CMK (cell line): ENCODE results near the gene BLTP3A.
A peak's percentile ranks its signal among the peaks of the same experiment; 100 is the strongest.
"Not testable (repeated sequence)": the region's sequence is repeated elsewhere in the genome, so short reads cannot be mapped to it uniquely, and the experiment has no call there.

Experiments
- DNase-seq: peaks from one replicate; pipeline ENCODE4 v3.0.0-alpha.2; 2010; ENCODE audit warnings: low read depth

BLTP3A gene

DNA sequence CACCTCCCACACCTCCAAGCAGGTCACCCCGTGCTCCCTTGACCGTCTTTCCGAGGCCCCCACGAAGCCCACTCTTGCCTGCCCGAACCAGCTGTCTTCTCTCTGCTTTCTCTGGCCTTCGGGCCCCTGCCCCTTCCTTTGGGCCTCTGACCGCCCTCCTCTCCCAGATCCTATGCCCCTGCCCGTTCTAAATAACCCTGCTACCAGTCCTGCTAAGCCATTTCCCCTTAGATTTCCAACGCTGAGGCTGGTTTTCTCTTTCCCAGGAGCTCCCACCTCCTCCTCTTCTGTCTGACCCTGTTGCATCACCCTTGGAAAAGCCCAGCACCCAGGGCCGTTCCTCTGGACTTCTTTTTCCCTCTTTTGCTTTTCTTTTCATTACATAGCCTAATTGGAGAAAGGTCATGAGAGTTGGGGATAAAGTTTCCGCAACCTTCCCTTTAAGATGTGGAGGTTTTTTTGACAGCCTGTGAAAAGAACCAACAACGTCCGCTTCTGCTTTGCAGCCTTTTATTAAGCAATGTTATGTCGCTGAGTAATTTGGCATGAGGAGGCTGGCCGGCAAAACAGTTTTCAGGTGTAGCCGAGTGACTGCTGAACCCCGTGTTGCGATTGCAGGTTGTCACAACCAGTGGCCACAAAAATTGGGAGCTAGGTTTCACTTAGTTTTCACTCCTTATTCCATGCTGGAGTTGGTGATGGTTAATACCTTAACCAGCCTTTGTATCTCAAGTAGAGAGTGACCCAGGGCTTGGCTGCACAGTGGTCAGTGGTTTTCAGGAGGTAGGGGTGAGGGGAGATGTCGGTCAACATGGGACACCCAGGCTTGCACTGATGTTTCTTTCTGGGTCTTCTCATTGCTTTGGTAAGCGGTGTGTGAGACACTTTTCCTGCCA lies 970 bp downstream of the BLTP3A start:
- peak; percentile 15 for DNase-seq

DNA sequence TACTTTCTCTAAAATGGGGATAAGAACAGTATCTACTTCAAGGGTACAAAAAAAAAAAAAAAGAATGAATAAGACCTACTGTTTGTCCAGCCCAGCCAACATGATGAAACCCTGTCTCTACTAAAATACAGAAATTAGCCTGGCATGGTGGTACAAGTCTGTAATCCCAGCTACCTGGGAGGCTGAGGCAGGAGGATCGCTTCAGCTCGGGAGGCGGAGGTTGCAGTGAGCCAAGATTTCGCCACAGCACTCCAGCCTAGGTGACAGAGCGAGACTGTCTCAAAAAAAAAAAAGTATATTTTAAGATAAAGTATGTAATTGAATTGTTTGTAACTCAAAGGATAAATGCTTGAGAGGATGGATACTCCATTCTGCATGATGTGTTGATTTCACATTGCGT lies 2.0 kb downstream of the BLTP3A start:
- no peak for DNase-seq

DNA sequence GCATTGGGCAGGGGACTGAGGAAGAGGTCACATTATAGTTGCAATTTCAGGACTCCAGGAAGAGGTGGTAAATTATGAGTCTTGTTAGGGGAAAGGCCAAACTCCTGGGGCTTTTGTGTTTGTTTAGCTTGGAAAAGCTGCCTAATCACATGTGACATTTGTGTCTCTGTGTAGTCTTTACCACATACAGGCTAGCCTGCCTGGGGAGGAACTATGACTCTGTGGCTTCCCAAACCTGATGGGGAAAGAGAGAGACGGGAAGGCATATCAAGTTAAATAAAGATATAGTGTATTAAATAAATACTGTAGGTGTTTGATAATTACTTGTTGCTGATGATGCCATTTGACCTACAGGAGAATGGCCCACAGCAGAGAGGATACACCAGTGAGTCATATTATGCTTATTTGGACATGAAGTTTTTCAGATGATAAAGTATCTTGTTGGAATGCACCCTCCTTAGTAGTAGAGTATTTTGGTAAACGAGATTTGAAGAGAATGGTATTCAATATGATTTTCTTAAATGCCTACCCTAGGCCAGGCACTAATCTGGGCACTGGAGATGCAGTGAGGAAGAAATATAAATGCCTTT lies 4.0 kb downstream of the BLTP3A start:
- DNase-seq, result no peak

DNA sequence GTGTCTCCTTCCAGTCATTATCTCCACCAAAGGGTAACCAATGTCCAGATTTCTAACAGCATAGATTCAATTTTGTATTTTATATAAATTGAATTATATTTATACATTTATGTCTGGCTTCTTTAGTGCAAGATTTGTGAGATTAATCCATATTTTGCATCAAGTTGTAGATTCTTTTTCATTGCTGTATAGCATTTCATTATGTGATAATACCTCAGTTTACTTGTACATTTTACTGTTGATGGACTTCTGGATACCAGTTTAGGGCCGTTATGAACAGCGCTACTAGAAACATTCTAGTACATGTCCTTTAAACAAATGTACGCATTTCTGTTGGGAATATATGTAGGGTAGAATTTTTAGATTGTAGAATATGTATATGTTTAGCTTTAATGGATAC lies 6.2 kb downstream of the BLTP3A start:
- no peak for DNase-seq

DNA sequence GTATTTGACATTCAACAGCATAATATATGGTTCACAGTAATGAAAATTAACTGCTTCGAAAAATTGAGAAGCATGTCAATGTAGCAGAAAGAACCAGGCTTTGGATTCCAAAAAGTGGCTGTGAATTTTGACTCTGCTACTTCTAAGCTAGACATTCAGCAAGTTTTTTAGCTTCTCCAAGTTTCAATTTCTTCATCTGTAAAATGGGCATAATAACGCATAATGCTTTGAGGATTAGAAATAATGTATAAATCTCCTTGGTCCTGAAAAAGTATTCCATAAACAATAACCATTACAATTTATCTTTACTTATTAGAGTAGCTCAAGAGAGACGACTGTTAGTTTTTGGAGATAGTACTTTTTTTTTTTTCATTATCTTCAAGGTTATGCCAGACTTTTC lies 7.7 kb downstream of the BLTP3A start:
- DNase-seq, result no peak

DNA sequence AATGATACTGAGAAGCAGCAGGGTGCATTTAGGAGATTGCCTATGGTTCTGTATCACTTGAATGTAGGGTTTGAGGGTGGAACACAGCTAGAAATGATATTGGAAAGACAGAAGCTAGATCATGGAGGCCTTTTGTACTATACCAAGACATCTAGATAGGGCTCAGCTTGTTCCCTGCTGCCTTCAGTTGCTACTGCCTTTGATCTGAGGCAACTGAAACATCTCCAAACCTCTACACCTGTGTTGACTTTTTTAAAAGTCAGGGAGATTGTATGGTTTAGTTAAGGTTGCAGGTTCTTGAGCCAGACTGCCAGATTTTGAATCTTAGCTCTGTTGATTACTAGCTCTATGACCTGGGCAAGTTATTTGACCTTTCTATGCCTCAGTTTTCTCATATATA lies 12.7 kb downstream of the BLTP3A start:
- no peak for DNase-seq

DNA sequence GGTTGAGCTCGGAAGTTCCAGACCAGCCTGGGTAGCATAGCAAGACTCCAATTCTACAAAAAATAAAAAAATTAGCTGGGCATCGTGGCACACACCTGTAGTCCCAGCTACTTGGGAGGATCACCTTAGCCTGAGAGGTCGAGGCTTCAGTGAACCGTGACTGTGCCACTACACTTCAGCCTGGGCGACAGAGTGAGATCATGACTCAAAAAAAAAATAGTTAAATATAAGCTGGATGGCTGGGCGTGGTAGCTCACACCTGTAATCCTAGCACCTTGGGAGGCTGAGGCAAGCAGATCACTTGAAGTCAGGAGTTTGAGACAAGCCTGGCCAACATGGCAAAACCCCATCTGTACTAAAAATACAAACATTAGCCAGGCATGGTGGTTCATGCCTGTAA lies 13.2 kb downstream of the BLTP3A start:
- DNase-seq, result not testable (repeated sequence)

DNA sequence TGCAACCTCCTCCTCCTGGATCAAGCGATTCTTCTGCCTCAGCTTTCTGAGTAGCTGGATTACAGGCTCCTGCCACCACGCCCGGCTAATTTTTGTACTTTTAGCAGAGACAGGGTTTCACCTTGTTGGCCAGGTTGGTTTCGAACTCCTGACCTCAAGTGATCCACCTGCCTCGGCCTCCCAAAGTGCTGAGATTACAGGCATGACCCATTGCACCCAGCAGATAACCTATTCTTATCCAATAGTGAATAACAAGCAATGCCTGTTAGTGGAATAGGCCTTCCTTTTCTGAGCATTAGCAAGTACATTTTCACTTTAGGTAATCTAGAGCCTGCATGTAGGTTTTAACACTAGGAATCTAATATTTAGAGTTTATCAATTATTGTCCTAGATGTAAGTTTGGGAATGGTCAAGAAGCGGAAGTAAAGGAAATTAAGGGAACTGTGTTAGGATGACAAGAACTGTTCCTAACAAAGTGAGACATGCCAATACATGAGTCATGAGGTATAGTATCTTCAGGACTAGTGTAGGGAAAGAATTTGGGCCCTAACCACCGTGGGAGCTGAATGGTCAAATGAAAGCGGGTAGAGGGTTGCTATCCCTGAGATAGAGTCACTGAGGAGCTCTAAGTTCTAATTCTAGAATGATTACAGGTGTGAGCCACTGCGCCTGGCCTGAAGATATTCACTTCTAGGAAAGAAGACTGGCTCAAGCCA lies 15.0 kb downstream of the BLTP3A start:
- no peak for DNase-seq

DNA sequence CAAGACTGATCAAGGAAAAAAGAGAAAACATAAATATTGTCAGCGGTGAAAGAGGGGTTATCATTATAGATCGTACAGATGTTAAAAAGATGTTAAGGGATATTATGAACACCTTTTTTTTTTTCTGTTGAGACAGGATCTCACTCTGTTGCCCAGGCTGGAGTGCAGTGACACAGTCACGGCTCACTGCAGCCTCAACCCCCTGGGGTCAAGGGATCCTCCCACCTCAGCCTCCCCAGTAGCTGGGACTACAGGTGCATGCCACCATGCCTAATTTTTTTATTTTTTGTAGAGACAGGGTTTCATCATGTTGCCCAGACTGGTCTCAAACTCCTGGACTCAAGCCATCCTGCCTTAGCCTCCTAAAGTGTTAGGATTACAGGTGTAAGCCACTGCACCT lies 16.6 kb downstream of the BLTP3A start:
- DNase-seq, result not testable (repeated sequence)

DNA sequence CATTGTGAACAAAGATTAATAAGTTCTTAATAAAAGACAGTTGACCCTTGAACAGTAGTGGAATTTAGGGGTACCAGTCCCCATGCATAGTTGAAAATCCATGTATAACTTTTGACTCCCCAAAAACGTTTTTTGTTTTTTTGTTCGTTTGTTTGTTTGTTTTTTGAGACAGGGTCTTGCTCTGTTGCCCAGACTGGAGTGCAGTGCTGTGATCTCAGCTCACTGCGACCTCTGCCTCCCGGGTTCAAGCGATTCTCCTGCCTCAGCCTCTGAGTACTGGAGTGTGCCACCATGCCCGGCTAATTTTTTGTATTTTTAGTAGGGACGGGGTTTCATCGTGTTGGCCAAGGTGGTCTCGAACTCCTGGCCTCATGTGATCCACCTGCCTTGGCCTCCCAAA lies 17.5 kb downstream of the BLTP3A start:
- not testable (repeated sequence) for DNase-seq

DNA sequence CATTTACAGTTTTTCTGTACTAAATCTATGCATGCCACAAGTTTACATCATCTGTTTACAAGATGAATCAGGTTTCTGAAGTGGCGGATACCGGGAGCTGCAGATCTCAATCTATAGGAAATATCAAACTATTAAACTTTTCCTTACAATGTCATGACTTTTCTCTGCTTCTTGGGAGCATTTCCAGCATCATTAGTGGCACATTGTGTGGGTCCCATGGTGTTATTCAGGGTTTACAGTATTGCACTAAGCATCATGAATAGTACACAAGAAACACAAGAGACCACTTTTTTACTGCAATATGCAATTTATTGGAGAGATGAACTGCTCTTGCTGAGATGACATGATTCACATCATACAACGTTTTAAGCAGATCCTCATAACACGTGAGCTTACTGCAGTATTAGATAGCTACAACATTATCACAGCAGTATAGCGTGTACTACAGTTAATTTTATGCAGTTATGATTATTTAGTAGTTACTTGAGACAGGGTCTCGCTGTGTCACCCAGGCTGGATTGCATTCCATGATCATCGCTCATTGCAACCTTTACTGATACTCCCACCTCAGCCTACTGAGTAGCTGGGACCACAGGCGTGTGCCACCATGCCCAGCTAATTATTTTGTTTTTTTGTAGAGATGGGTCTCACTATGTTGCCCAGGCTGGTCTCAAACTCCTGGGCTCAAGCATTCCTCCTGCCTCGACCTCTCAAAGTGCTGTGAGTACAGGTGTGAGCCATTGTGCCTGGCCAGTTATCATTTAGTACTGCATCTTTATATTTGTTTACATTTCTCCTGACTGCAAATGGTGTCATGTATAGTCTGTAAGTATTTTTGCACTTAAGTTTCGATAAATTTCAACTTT lies 18.4 kb downstream of the BLTP3A start:
- DNase-seq, result no peak

DNA sequence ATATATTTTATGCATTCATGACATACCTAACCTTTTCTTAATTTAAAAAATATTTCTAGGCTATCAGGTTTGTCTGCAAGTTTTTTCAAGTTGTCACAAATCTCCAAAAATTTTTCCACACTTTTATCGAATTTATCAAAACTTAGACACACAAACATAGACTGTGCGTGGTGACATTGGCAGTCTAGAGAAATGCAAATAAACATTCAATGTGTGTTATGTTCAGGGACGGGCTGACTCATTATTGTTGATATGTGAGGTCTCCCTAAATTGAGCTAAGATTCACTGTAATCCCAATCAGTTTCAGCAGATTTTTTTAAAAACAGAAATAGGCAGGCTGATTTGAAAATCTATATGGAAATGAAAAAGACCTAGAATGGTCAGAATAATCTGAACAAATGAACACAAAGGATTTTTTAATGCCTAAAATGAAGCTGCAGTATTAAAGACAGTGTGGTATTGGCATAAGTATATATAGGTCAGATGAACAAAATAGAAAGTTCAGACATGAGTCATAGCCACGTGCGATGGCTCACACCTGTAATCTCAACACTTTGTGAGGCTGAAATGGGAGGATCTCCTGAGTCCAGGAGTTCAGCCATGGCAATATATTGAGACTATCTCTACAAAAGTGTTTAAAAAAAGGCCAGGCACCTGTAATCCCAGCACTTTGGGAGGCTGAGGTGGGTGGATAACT lies 19.2 kb downstream of the BLTP3A start:
- no peak for DNase-seq

DNA sequence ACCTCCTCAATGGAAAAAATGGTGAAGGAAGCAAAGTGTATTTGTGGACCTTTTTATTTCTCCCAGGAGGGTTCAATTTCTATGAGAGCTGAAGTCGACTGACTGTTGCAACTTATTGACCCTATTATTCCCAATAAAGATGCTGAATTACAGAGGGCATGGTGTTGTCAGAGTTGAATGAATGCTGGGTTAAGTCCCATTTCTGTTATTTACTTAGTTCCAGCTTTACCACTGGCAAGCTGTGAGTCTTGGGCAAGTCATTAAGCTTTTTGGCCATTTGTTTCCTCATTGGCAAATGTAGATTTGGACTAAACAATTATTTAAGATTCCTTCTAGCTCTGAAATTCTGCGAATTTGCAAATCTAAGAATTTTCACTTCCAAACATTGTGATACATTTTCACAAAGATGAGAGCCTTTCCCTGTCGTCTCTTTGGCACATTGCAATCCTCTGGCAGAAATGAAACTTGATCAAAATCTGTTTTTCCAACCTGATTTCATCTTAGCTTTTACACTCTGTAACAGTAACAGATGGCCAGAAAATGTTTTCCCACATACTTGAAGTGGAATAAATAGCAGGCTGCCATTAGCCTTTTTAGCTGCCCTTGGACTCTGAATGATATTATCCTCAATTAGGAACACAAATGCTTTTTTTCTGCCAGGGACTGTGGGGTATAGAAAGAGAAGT lies 21.3 kb downstream of the BLTP3A start:
- DNase-seq, result no peak

DNA sequence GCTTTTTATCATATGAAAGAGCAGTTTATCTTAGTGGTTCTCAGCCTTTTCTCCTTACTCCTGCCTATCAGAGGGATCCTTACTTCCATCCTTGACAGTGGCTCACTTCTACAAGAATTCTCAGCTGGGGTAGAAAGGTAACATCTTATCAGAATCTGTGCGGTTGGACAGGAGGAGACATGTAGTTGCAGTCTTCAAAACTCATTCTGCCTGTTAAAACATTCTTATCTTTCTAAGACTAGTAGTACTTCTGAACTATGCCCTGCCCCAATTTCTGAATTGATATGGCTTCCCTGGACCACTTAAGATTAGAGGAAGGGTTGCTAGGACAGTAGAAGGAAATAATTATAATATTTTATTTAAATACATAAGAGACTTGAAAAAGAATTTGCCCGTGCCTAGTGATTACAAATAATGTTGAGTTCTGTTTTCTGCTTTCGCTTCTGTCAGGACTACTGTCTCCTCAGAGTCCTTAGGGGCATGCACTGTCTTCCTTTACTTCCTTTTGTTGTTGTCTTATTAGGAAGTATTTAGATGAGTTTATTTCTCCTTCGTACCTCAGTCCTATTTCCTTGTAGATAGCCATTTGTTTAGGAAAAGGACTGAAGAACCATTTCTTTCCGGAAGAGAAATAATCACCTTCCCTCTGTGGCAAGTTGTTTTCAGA lies 24.9 kb downstream of the BLTP3A start:
- DNase-seq, result peak; percentile 17

DNA sequence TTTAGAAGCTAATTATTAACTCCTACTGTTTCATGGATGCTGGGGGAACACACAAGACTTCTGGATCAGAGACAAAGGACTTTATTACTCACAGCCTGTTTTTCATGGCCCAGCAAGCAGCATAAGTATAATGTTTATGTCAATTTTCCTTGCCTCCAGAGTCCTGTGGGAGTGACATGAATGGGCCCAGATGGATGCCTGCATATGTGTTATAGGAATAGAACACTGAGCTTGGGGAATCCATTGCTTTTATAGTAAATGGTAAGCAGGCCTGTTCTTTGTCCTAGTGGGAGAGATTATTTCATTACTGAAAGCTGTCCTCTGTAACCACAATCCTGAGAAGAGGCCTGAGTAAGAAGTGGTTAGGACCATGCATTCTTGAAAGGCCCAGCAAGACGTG lies 25.6 kb downstream of the BLTP3A start:
- DNase-seq, result no peak

DNA sequence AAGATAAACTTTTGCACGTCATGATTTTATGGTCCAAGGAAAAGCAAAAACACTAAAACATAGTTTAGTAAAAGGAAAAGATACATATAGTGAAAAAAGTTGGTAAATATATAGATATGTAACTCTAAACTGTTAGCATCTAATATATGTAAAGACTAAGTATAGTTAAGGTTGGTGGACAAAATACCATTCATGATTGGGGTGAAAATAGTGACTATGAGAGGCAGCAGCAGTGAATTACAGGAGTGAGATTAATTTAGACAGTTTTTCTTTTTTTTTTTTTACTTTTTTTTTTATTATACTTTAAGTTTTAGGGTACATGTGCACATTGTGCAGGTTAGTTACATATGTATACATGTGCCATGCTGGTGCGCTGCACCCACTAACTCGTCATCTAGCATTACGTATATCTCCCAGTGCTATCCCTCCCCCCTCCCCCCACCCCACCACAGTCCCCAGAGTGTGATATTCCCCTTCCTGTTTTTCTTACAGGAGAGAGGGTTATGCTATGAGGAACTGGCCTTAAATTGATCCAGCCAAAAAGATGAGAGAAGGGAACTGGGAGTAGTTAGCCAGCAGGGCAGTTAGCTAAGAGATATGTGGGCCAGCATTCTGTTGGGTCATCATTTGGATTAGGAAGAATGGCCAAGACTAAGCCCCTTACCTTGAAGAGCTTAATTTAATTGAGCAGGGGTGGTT lies 27.1 kb downstream of the BLTP3A start:
- peak; percentile 49 for DNase-seq

DNA sequence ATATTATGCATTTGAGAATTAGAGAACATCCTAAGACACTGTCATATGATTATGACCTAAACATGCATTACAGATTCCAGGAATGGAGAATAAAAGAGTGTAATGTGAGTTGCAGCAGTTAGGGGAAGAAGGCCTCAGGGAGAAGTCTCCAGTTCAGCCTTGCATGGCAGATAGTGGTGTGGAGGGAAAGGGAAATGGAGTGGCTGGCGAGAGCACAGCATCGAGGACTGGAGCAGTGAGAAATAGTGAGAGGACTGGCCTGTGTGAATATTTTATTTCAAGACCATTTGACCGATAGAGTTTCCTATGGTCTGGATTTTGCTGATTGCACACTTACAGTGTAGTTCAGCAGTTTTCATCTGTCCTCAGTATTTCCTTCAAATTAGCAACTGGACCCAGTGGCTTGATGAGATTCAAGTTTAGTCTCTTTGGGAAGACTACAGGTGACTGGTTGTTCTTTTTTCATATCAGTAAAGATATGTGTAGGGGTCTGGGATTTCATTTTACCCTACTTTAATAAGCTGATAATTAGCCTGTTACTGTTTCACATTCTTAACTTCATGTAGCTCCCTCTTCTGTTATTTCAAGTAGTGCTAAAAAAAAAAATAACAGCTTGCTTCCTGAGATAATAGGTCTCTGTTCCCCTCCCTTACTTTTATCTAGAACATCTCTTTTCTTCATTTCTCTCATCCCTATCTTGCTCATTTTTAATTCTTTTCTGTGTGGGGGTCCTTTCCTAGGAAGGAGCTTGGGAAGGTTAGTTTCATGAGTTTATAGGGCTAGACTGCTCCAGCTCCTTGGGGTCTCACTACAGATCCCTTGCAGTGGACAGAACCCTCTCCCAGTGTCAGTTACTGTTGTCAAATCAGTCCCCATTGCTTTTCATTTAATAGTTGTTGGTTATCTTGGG lies 27.9 kb downstream of the BLTP3A start:
- DNase-seq, result peak; percentile 21

DNA sequence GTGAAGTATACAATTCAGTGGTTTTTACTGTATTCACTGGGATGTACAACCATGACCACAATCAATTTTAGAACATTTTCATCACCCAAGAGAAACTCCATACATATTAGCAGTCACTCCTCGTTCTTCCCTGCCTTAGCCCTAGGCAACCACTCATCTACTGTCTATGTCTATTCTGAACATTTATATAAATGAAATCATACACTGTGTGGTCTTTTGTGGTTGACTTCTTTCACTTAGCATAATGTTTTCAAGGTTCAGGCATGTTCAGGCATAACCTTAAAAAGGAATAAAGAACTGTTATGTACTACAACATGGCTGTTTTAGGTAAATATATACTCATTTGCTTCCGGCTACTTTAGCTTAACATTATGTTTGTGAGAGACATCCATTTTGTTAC lies 37.3 kb downstream of the BLTP3A start:
- DNase-seq, result no peak

DNA sequence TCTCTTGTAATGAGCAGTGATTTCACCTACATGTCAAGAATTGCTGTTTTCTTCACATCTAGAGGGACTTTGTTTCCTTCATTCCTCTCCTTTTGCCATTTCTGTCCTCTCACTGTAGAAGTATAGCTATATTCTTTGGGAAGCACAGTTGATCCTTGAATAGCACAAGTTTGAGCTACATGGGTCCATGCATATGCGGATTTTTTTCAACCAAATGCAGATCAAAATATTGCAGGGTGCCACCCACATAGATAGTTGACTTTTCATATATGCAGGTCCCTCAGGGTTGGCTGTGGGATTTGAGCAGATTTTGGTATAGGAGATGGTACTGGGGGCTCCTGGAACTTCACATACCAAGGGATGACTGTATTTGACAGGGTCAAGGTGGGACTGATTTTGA lies 41.1 kb downstream of the BLTP3A start:
- no peak for DNase-seq
